GM23338 (cell line): ENCODE measurements around the gene HHAT. TPM values are rescaled to one million over a fixed set of nuclear protein-coding genes. Genes with fewer than 3 reads are reported as not detected.

Experiments
- ATAC-seq: fragments of 200-7000 bp; cut with Tn5 transposase; 3 replicates; pipeline ENCODE4 v1.9.1; 2020
- DNase-seq: peaks from one replicate; pipeline ENCODE4 v3.0.0-alpha.2; 2015; ENCODE audit warnings: low spot score
- H2AFZ ChIP-seq: fragments of 200-600 bp; sonication (generic); 2 replicates; pipeline ENCODE4 v1.8.0; 2016; ENCODE audit warnings: antibody characterized with exemption, mild to moderate bottlenecking, moderate library complexity
- H3F3A ChIP-seq: fragments of 200-600 bp; sonication (generic); replicated peaks from 2 replicates; pipeline ENCODE4 v1.8.0; 2017; ENCODE audit warnings: antibody characterized with exemption, mixed run types, low read depth
- H3K27ac ChIP-seq: fragments of 200-600 bp; sonication (generic); 2 replicates; pipeline ENCODE4 v1.6.1; 2016; ENCODE audit warnings: low read depth
- H3K27me3 ChIP-seq: fragments of 200-600 bp; sonication (generic); 2 replicates; pipeline ENCODE4 v1.8.0; 2016; ENCODE audit warnings: mild to moderate bottlenecking, mixed run types, moderate library complexity; ENCODE audit not compliant: insufficient read depth
- H3K36me3 ChIP-seq: fragments of 200-600 bp; sonication (generic); 2 replicates; pipeline ENCODE4 v1.8.0; 2016; ENCODE audit warnings: mild to moderate bottlenecking; ENCODE audit not compliant: insufficient read depth
- H3K4me1 ChIP-seq: fragments of 200-600 bp; sonication (generic); 2 replicates; pipeline ENCODE4 v1.8.0; 2016; ENCODE audit warnings: mild to moderate bottlenecking, moderate library complexity; ENCODE audit not compliant: insufficient read depth
- H3K4me2 ChIP-seq: fragments of 200-600 bp; sonication (generic); 2 replicates; pipeline ENCODE4 v1.7.1; 2017; ENCODE audit warnings: mixed run types
- H3K4me3 ChIP-seq: fragments of 200-600 bp; sonication (generic); 2 replicates; pipeline ENCODE4 v1.6.1; 2016; ENCODE audit warnings: mixed run types
- H3K79me2 ChIP-seq: fragments of 200-600 bp; sonication (generic); replicated peaks from 2 replicates; pipeline ENCODE4 v1.8.0; 2017; ENCODE audit warnings: mild to moderate bottlenecking; ENCODE audit not compliant: insufficient read depth
- H3K9me2 ChIP-seq: fragments of 200-600 bp; sonication (generic); 2 replicates; pipeline ENCODE4 v1.8.0; 2017; ENCODE audit not compliant: insufficient read depth
- H4K20me1 ChIP-seq: fragments of 200-600 bp; sonication (generic); replicated peaks from 2 replicates; pipeline ENCODE4 v1.8.0; 2017; ENCODE audit warnings: mild to moderate bottlenecking; ENCODE audit not compliant: insufficient read depth
- H3K27ac Mint-ChIP-seq: 2 replicates; pipeline ENCODE4 v1.8.0; 2020; ENCODE audit warnings: inconsistent platforms, mild to moderate bottlenecking, moderate library complexity, mixed read lengths
- H3K27me3 Mint-ChIP-seq: 3 replicates; pipeline ENCODE4 v1.8.0; 2022; ENCODE audit warnings: low read depth, mild to moderate bottlenecking, moderate library complexity, mixed read lengths, inconsistent platforms; ENCODE audit not compliant: insufficient read depth, poor library complexity
- H3K36me3 Mint-ChIP-seq: 3 replicates; pipeline ENCODE4 v1.8.0; 2021; ENCODE audit warnings: low read depth, mild to moderate bottlenecking, inconsistent platforms, moderate library complexity, mixed read lengths
- H3K4me1 Mint-ChIP-seq: 3 replicates; pipeline ENCODE4 v1.8.0; 2020; ENCODE audit warnings: mild to moderate bottlenecking, inconsistent platforms, mixed read lengths
- H3K4me3 Mint-ChIP-seq: 3 replicates; pipeline ENCODE4 v1.8.0; 2021; ENCODE audit warnings: moderate library complexity, mild to moderate bottlenecking, inconsistent platforms, mixed read lengths
- H3K9me3 Mint-ChIP-seq: 3 replicates; pipeline ENCODE4 v1.8.0; 2020; ENCODE audit warnings: moderate library complexity, mild to moderate bottlenecking, inconsistent platforms, mixed read lengths
- CREB1 ChIP-seq: fragments of 250-450 bp; sonication (Bioruptor Pico); IDR thresholded peaks from 2 replicates; pipeline ENCODE4 v1.5.0; 2020; ENCODE audit warnings: low read depth, mild to moderate bottlenecking, moderate library complexity
- ETS1 ChIP-seq: IDR thresholded peaks from 2 replicates; pipeline ENCODE4 v1.6.1; 2016; ENCODE audit warnings: antibody characterized with exemption
- EZH2 ChIP-seq: fragments of 200-600 bp; sonication (generic); IDR thresholded peaks from one replicate; pipeline ENCODE4 v1.8.0; 2017; ENCODE audit warnings: antibody characterized with exemption, mild to moderate bottlenecking, low read depth; ENCODE audit not compliant: unreplicated experiment
- EZH2phosphoT487 ChIP-seq: fragments of 200-600 bp; sonication (generic); IDR thresholded peaks from one replicate; pipeline ENCODE4 v1.8.1; 2018; ENCODE audit warnings: antibody characterized with exemption; ENCODE audit not compliant: unreplicated experiment
- JUNB ChIP-seq: IDR thresholded peaks from one replicate; pipeline ENCODE4 v1.6.1; 2016; ENCODE audit warnings: antibody characterized with exemption; ENCODE audit not compliant: unreplicated experiment
- NANOG ChIP-seq: IDR thresholded peaks from 2 replicates; pipeline ENCODE4 v1.6.1; 2016; ENCODE audit warnings: antibody characterized with exemption, borderline replicate concordance
- POLR2AphosphoS5 ChIP-seq: IDR thresholded peaks from 2 replicates; pipeline ENCODE4 v1.6.1; 2016; ENCODE audit warnings: antibody characterized with exemption, low read depth
- REST ChIP-seq: IDR thresholded peaks from one replicate; pipeline ENCODE4 v1.6.1; 2018; ENCODE audit warnings: antibody characterized with exemption; ENCODE audit not compliant: unreplicated experiment
- STAT1 ChIP-seq: IDR thresholded peaks from one replicate; pipeline ENCODE4 v1.6.1; 2016; ENCODE audit warnings: antibody characterized with exemption; ENCODE audit not compliant: unreplicated experiment
- ZNF114 ChIP-seq: fragments of 250-450 bp; sonication (Bioruptor Pico); IDR thresholded peaks from 2 replicates; pipeline ENCODE4 v1.5.0; 2020; ENCODE audit warnings: mild to moderate bottlenecking, moderate library complexity
- ZNF331 ChIP-seq: fragments of 250-450 bp; sonication (Bioruptor Pico); IDR thresholded peaks from 2 replicates; pipeline ENCODE4 v1.5.0; 2020; ENCODE audit warnings: low read depth, mild to moderate bottlenecking, moderate library complexity
- polyA plus RNA-seq: library from polyadenylated mRNA; unstranded; fragments of >200 nt; fragmentation: Nextera tagmentation; extraction: Ambion mirVana; gene quantifications from 2 replicates; pipeline ENCODE4 v1.2.1, GENCODE V29; 2016
- total RNA-seq: library from RNA; depleted of rRNA; stranded (reverse); fragments of >200 nt; shearing (Covaris generic); gene quantifications from 2 replicates; pipeline ENCODE4 v1.2.3, GENCODE V29; 2014
- TF ChIP-seq, protein P1 (sequence below): fragments of 250-450 bp; sonication (Bioruptor Pico); IDR thresholded peaks from 2 replicates; pipeline ENCODE4 v1.5.0; 2020; ENCODE audit warnings: mild to moderate bottlenecking, moderate library complexity
- TF ChIP-seq, protein P2 (sequence below), 2 experiments: fragments of 200-600 bp in 1 of 2; sonication (generic) in 1 of 2; conservative IDR thresholded peaks; 2 replicates each; pipeline versions ENCODE4 v1.5.1 to v1.6.1; 2016 to 2017; ENCODE audit warnings: antibody characterized with exemption in 2 of 2, low read depth in 2 of 2, mild to moderate bottlenecking in 2 of 2, moderate library complexity in 1 of 2

Gene HHAT
- total and polyA plus RNA-seq, 2 experiments from 2014 or later, result 0.11 to 0.66 TPM

DNA sequence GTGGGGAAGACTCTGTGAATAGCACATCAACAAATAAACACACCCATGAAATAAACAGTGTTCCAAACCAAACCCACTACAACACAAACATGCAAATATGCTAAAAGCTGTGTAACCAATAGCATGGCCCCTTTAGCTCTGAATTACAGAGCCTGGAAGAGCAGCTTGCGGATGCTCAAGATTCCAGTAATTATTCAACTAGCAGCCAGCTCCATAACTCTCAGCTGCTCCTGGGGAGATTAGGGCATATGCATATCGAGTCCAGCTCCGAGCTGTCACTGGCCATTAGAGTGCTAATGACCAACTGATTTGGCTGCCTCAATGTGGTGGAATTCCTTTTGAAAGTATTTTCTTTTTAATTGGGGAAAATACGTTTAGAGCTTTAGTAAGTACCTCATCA lies 207.1 kb downstream of the HHAT start:
- peaks cover 23% of the 10 kb centered on the region for H3K4me1 Mint-ChIP-seq
- H3K27me3 Mint-ChIP-seq, result peaks cover 2% of the 10 kb centered on the region
- no peaks in the 10 kb centered on the region for H3K9me2 ChIP-seq
- H3K27me3 ChIP-seq, result no peaks in the 10 kb centered on the region
- H3K4me3 Mint-ChIP-seq, result no peak overlapping the region
- no peaks in the 10 kb centered on the region for H3K36me3 Mint-ChIP-seq
- H3K27ac ChIP-seq, result no peak overlapping the region
- ATAC-seq, result peak; percentile 34; the same call in 2 of the 3 replicates
- H3K79me2 ChIP-seq, result no peaks in the 10 kb centered on the region
- peaks cover 21% of the 10 kb centered on the region for H3K4me1 ChIP-seq
- TF ChIP-seq ZNF114 (CRISPR knock-in tag) (no peak), EZH2phosphoT487 (no peak), EZH2 (no peak), REST (no peak), CREB1 (CRISPR knock-in tag) (no peak), ZNF331 (no peak), NANOG (no peak), STAT1 (no peak), POLR2AphosphoS5 (no peak), ETS1 (no peak), JUNB (no peak)
- TF ChIP-seq, protein P1, sequence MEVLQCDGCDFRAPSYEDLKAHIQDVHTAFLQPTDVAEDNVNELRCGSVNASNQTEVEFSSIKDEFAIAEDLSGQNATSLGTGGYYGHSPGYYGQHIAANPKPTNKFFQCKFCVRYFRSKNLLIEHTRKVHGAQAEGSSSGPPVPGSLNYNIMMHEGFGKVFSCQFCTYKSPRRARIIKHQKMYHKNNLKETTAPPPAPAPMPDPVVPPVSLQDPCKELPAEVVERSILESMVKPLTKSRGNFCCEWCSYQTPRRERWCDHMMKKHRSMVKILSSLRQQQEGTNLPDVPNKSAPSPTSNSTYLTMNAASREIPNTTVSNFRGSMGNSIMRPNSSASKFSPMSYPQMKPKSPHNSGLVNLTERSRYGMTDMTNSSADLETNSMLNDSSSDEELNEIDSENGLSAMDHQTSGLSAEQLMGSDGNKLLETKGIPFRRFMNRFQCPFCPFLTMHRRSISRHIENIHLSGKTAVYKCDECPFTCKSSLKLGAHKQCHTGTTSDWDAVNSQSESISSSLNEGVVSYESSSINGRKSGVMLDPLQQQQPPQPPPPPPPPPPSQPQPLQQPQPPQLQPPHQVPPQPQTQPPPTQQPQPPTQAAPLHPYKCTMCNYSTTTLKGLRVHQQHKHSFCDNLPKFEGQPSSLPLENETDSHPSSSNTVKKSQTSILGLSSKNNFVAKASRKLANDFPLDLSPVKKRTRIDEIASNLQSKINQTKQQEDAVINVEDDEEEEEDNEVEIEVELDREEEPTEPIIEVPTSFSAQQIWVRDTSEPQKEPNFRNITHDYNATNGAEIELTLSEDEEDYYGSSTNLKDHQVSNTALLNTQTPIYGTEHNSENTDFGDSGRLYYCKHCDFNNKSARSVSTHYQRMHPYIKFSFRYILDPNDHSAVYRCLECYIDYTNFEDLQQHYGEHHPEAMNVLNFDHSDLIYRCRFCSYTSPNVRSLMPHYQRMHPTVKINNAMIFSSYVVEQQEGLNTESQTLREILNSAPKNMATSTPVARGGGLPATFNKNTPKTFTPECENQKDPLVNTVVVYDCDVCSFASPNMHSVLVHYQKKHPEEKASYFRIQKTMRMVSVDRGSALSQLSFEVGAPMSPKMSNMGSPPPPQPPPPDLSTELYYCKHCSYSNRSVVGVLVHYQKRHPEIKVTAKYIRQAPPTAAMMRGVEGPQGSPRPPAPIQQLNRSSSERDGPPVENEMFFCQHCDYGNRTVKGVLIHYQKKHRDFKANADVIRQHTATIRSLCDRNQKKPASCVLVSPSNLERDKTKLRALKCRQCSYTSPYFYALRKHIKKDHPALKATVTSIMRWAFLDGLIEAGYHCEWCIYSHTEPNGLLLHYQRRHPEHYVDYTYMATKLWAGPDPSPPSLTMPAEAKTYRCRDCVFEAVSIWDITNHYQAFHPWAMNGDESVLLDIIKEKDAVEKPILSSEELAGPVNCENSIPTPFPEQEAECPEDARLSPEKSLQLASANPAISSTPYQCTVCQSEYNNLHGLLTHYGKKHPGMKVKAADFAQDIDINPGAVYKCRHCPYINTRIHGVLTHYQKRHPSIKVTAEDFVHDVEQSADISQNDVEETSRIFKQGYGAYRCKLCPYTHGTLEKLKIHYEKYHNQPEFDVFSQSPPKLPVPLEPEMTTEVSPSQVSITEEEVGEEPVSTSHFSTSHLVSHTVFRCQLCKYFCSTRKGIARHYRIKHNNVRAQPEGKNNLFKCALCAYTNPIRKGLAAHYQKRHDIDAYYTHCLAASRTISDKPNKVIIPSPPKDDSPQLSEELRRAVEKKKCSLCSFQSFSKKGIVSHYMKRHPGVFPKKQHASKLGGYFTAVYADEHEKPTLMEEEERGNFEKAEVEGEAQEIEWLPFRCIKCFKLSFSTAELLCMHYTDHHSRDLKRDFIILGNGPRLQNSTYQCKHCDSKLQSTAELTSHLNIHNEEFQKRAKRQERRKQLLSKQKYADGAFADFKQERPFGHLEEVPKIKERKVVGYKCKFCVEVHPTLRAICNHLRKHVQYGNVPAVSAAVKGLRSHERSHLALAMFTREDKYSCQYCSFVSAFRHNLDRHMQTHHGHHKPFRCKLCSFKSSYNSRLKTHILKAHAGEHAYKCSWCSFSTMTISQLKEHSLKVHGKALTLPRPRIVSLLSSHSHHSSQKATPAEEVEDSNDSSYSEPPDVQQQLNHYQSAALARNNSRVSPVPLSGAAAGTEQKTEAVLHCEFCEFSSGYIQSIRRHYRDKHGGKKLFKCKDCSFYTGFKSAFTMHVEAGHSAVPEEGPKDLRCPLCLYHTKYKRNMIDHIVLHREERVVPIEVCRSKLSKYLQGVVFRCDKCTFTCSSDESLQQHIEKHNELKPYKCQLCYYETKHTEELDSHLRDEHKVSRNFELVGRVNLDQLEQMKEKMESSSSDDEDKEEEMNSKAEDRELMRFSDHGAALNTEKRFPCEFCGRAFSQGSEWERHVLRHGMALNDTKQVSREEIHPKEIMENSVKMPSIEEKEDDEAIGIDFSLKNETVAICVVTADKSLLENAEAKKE (CRISPR knock-in tag), result no peak
- TF ChIP-seq, protein P2, sequence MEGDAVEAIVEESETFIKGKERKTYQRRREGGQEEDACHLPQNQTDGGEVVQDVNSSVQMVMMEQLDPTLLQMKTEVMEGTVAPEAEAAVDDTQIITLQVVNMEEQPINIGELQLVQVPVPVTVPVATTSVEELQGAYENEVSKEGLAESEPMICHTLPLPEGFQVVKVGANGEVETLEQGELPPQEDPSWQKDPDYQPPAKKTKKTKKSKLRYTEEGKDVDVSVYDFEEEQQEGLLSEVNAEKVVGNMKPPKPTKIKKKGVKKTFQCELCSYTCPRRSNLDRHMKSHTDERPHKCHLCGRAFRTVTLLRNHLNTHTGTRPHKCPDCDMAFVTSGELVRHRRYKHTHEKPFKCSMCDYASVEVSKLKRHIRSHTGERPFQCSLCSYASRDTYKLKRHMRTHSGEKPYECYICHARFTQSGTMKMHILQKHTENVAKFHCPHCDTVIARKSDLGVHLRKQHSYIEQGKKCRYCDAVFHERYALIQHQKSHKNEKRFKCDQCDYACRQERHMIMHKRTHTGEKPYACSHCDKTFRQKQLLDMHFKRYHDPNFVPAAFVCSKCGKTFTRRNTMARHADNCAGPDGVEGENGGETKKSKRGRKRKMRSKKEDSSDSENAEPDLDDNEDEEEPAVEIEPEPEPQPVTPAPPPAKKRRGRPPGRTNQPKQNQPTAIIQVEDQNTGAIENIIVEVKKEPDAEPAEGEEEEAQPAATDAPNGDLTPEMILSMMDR (conservative IDR thresholded peaks at IDR 0.05; ENCODE audit: low read depth in 2 of 2), result no peak
- H4K20me1 ChIP-seq, result no peaks in the 10 kb centered on the region
- H3K4me2 ChIP-seq, result 0 out of 2 replicates have a peak overlapping the region, but pooled peaks have one; percentile 4
- H3F3A ChIP-seq, result no peaks in the 10 kb centered on the region
- no peaks in the 10 kb centered on the region for H3K9me3 Mint-ChIP-seq
- no peak overlapping the region for H2AFZ ChIP-seq
- no peaks in the 10 kb centered on the region for H3K36me3 ChIP-seq
- peak; percentile 3 for DNase-seq
- H3K27ac Mint-ChIP-seq, result no peak overlapping the region
- no peak overlapping the region for H3K4me3 ChIP-seq
